Ishikawa (cell line): ENCODE data around the gene TNFAIP2.

Experiments
- CEBPB ChIP-seq: IDR thresholded peaks from 2 replicates; pipeline ENCODE4 v1.6.1; 2012
- CREB1 ChIP-seq: IDR thresholded peaks from 2 replicates; pipeline ENCODE4 v1.6.1; 2012; ENCODE audit warnings: low read depth
- EGR1 ChIP-seq: IDR thresholded peaks from 2 replicates; pipeline ENCODE4 v1.6.1; 2012
- EP300 ChIP-seq: IDR thresholded peaks from 2 replicates; pipeline ENCODE4 v1.6.1; 2012; ENCODE audit warnings: borderline replicate concordance
- FOXM1 ChIP-seq: IDR thresholded peaks from 2 replicates; pipeline ENCODE4 v1.6.1; 2012; ENCODE audit warnings: low read depth, borderline replicate concordance
- NFIC ChIP-seq: IDR thresholded peaks from 2 replicates; pipeline ENCODE4 v1.6.1; 2012
- RAD21 ChIP-seq: IDR thresholded peaks from 2 replicates; pipeline ENCODE4 v1.6.1; 2012; ENCODE audit warnings: low read depth
- TAF1 ChIP-seq: IDR thresholded peaks from 2 replicates; pipeline ENCODE4 v1.6.1; 2012; ENCODE audit warnings: low read depth, mild to moderate bottlenecking
- TEAD4 ChIP-seq: IDR thresholded peaks from 2 replicates; pipeline ENCODE4 v1.6.1; 2012
- USF1 ChIP-seq: IDR thresholded peaks from 2 replicates; pipeline ENCODE4 v1.6.1; 2012
- YY1 ChIP-seq: IDR thresholded peaks from 2 replicates; pipeline ENCODE4 v1.6.1; 2012; ENCODE audit warnings: low read depth
- TF ChIP-seq, protein P1 (sequence below): IDR thresholded peaks from 2 replicates; pipeline ENCODE4 v1.6.1; 2012
- TF ChIP-seq, protein P2 (sequence below): IDR thresholded peaks from 2 replicates; pipeline ENCODE4 v1.6.1; 2012; ENCODE audit warnings: low read depth, mild to moderate bottlenecking

- TF ChIP-seq CREB1 (no peak), TEAD4 (no peak), RAD21 (no peak), YY1 (no peak), EP300 (no peak), USF1 (no peak), TAF1 (no peak), CEBPB (no peak), FOXM1 (no peak), NFIC (no peak), EGR1 (no peak)
- TF ChIP-seq, protein P1, sequence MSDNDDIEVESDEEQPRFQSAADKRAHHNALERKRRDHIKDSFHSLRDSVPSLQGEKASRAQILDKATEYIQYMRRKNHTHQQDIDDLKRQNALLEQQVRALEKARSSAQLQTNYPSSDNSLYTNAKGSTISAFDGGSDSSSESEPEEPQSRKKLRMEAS = no peak
- TF ChIP-seq, protein P2, sequence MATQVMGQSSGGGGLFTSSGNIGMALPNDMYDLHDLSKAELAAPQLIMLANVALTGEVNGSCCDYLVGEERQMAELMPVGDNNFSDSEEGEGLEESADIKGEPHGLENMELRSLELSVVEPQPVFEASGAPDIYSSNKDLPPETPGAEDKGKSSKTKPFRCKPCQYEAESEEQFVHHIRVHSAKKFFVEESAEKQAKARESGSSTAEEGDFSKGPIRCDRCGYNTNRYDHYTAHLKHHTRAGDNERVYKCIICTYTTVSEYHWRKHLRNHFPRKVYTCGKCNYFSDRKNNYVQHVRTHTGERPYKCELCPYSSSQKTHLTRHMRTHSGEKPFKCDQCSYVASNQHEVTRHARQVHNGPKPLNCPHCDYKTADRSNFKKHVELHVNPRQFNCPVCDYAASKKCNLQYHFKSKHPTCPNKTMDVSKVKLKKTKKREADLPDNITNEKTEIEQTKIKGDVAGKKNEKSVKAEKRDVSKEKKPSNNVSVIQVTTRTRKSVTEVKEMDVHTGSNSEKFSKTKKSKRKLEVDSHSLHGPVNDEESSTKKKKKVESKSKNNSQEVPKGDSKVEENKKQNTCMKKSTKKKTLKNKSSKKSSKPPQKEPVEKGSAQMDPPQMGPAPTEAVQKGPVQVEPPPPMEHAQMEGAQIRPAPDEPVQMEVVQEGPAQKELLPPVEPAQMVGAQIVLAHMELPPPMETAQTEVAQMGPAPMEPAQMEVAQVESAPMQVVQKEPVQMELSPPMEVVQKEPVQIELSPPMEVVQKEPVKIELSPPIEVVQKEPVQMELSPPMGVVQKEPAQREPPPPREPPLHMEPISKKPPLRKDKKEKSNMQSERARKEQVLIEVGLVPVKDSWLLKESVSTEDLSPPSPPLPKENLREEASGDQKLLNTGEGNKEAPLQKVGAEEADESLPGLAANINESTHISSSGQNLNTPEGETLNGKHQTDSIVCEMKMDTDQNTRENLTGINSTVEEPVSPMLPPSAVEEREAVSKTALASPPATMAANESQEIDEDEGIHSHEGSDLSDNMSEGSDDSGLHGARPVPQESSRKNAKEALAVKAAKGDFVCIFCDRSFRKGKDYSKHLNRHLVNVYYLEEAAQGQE = no peak
These were observed 11.1 kb downstream of the TNFAIP2 start for GRCh38 chr14:103134405-103134804.
